Fibroblast of lung (primary cell): ENCODE measurements around the gene WDR88. TPM values are rescaled to one million over a fixed set of nuclear protein-coding genes. Genes with fewer than 3 reads are reported as not detected.
A peak's percentile ranks its signal among the peaks of the same experiment; 100 is the strongest.

Source experiments
- DNase-seq, 2 donors: peaks; one replicate each; pipeline versions ENCODE4 v3.0.0 to v3.0.0-alpha.2; 2010; ENCODE audit warnings: low read depth in 2 of 2
- H2AFZ ChIP-seq: 2 replicates; pipeline ENCODE4 v1.5.1; 2012; ENCODE audit warnings: low read length, control low read depth, inconsistent platforms
- H3K27ac ChIP-seq: 2 replicates; pipeline ENCODE4 v1.5.1; 2011; ENCODE audit warnings: low read length, control low read depth; ENCODE audit not compliant: insufficient read depth
- H3K27me3 ChIP-seq: 2 replicates; pipeline ENCODE4 v1.5.1; 2011; ENCODE audit warnings: mild to moderate bottlenecking, low read length; ENCODE audit not compliant: control insufficient read depth, insufficient read depth
- H3K36me3 ChIP-seq: 2 replicates; pipeline ENCODE4 v1.5.1; 2011; ENCODE audit warnings: low read length; ENCODE audit not compliant: control insufficient read depth, insufficient read depth
- H3K4me1 ChIP-seq: 2 replicates; pipeline ENCODE4 v1.5.1; 2011; ENCODE audit warnings: low read length; ENCODE audit not compliant: control insufficient read depth, insufficient read depth; ENCODE audit errors: extremely low read depth
- H3K4me2 ChIP-seq: 2 replicates; pipeline ENCODE4 v1.5.1; 2011; ENCODE audit warnings: low read length, control low read depth; ENCODE audit not compliant: insufficient read depth; ENCODE audit errors: extremely low read depth
- H3K4me3 ChIP-seq, 4 experiments: fragments of 200-600 bp in 1 of 4; sonication (generic) in 1 of 4; replicated peaks in 1 of 4; 2 replicates each; pipeline ENCODE4 v1.5.1; 2011 to 2016; ENCODE audit warnings: low read length in 4 of 4, low read depth in 3 of 4, mild to moderate bottlenecking in 3 of 4, control low read depth in 2 of 4, inconsistent platforms in 1 of 4, mixed read lengths in 1 of 4; ENCODE audit not compliant: insufficient read depth in 1 of 4; ENCODE audit errors: control extremely low read depth in 1 of 4
- H3K79me2 ChIP-seq: 2 replicates; pipeline ENCODE4 v1.5.1; 2012; ENCODE audit warnings: mild to moderate bottlenecking, low read length, inconsistent platforms; ENCODE audit not compliant: control insufficient read depth, insufficient read depth
- H3K9ac ChIP-seq: 2 replicates; pipeline ENCODE4 v1.5.1; 2011; ENCODE audit warnings: mild to moderate bottlenecking, low read length, control low read depth; ENCODE audit not compliant: insufficient read depth
- H3K9me3 ChIP-seq: 2 replicates; pipeline ENCODE4 v1.5.1; 2012; ENCODE audit warnings: low read depth, low read length; ENCODE audit not compliant: control insufficient read depth, insufficient read depth
- H4K20me1 ChIP-seq: 2 replicates; pipeline ENCODE4 v1.5.1; 2011; ENCODE audit warnings: low read length; ENCODE audit not compliant: control insufficient read depth, insufficient read depth; ENCODE audit errors: extremely low read depth
- EZH2 ChIP-seq: IDR thresholded peaks from 2 replicates; pipeline ENCODE4 v1.5.1; 2012; ENCODE audit warnings: low read length, control low read depth, mild to moderate bottlenecking; ENCODE audit errors: missing control alignments
- polyA plus RNA-seq, 2 donors: library from polyadenylated mRNA; depleted of rRNA in 1 of 2; stranded (reverse) in 1 of 2; unstranded in 1 of 2; fragments of >200 nt; gene quantifications; 2 replicates each; pipeline ENCODE4 v1.2.1, GENCODE V29; 2011 to 2012; ENCODE audit warnings: missing spikeins in 1 of 2
- total RNA-seq: library from RNA; depleted of rRNA; stranded (reverse); fragments of >200 nt; gene quantifications from 2 replicates; pipeline ENCODE4 v1.2.1, GENCODE V29; 2014
- TF ChIP-seq, protein P1 (sequence below), 2 donors: IDR thresholded peaks in 1 of 2; conservative IDR thresholded peaks in 1 of 2; 1 replicate in 1 of 2; 2 replicates in 1 of 2; pipeline ENCODE4 v1.5.1; 2011 to 2012; ENCODE audit warnings: low read length in 2 of 2, control low read depth in 1 of 2, inconsistent platforms in 1 of 2, low read depth in 1 of 2, mild to moderate bottlenecking in 1 of 2

The WDR88 gene
- total and polyA plus RNA-seq, 2 donors (not counting 1 experiment from before 2014, with no cell fraction given), result not detected

DNA sequence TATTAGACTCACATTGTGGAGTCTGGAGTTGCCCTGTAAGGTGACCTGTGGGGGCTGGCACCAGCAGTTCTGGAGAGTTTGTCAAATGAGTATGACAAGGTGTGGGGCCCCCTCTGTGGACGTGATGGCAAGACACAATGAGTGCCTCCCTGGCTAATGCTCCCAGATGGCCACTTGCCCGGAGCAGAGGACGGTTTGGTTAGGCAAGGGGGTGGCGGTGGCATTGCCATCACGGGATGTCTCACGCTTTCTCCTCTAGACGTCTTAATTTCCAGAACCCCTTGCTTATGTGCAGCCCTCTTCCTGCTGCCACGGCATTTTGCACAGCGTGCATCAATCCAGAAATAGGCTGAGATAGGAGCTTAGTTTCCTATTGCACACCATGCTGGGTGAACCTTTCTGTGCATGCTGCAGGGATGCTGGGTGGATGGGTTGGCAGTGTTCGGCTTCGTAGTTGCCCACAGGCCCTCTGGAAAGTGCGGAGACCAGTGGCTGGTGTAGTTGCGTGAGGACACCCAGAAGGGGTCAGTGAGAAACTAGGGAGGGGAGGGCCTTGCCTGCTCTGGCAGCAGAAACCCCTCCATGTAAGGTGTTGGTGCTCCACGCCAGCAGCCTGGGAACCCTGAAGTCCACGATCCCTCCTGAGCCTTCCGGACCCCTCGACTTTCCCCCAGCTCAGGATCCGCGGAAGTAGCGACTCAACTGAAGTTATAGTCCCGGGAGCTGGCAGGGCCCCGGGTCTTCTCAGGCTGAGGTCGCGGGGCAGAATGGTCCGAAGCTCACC lies 44.2 kb downstream of the WDR88 start:
- peak overlapping the region; percentile 79 for H3K27ac ChIP-seq
- H4K20me1 ChIP-seq, result no peaks in the 10 kb centered on the region
- H2AFZ ChIP-seq, result peak overlapping the region; percentile 89
- TF ChIP-seq, protein P1, sequence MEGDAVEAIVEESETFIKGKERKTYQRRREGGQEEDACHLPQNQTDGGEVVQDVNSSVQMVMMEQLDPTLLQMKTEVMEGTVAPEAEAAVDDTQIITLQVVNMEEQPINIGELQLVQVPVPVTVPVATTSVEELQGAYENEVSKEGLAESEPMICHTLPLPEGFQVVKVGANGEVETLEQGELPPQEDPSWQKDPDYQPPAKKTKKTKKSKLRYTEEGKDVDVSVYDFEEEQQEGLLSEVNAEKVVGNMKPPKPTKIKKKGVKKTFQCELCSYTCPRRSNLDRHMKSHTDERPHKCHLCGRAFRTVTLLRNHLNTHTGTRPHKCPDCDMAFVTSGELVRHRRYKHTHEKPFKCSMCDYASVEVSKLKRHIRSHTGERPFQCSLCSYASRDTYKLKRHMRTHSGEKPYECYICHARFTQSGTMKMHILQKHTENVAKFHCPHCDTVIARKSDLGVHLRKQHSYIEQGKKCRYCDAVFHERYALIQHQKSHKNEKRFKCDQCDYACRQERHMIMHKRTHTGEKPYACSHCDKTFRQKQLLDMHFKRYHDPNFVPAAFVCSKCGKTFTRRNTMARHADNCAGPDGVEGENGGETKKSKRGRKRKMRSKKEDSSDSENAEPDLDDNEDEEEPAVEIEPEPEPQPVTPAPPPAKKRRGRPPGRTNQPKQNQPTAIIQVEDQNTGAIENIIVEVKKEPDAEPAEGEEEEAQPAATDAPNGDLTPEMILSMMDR (conservative IDR thresholded peaks at IDR 0.05 in 1 of 2, IDR thresholded peaks at IDR 0.05 in 1 of 2; ENCODE audit: low read depth in 1 of 2, low read length in 2 of 2), result no peak
- TF ChIP-seq EZH2, result no peak
- no peaks in the 10 kb centered on the region for H3K27me3 ChIP-seq
- DNase-seq, result peak; percentile 33 to 44
- H3K4me3 ChIP-seq, result peak overlapping the region; percentile 74 to 87 (median 86)
- H3K9ac ChIP-seq, result peak overlapping the region; percentile 89
- peaks cover 6% of the 10 kb centered on the region for H3K4me1 ChIP-seq
- no peaks in the 10 kb centered on the region for H3K9me3 ChIP-seq
- no peaks in the 10 kb centered on the region for H3K36me3 ChIP-seq
- H3K79me2 ChIP-seq, result peaks cover 2% of the 10 kb centered on the region
- peak overlapping the region; percentile 89 for H3K4me2 ChIP-seq

DNA sequence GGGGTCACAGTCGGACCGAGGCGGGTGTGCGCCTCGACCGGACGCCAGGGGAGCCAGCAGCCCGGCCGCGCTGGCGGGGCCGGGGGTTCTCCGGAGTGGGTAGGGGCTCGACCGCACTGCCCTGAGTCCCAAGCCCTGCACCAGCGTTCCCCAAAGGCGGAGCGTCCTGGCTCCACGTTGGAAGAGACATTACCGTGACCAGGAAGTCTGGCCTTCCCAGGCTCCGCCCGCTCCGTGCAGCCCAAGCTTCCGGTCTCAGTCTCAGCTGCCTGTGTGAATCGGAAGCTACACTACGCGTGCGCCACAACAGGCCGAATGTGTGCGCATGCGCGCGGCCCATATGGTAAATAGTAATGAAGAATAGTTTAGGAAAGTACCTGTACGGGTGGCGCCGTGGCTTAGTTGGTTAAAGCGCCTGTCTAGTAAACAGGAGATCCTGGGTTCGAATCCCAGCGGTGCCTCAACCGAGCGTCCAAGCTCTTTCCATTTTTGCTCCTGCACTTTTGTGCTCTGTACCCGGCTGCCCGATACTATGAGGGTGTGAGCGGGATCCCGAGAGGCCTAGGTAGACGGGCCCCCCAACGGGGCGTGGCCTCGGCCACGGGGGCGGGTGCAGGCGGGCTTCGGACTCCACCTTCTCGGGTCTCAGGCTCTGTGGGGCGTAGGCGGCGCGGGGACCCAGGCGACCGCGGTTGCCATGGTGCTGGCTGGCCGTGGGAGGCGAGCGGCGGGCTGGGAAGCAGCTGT lies 44.9 kb downstream of the WDR88 start:
- Histone ChIP-seq H3K4me1 (peaks cover 6% of the 10 kb centered on the region), H3K9me3 (no peaks in the 10 kb centered on the region), H3K27ac (peak overlapping the region; percentile 79), H2AFZ (peak overlapping the region; percentile 89), H3K27me3 (no peaks in the 10 kb centered on the region), H3K9ac (peak overlapping the region; percentile 89), H3K4me3 (peak overlapping the region; percentile 74 to 87 (median 86)), H3K79me2 (peaks cover 2% of the 10 kb centered on the region), H3K36me3 (no peaks in the 10 kb centered on the region), H4K20me1 (no peaks in the 10 kb centered on the region), H3K4me2 (peak overlapping the region; percentile 91)
- DNase-seq, result peak; percentile 98 to 99
- TF ChIP-seq EZH2, result no peak
- TF ChIP-seq, protein P1 (conservative IDR thresholded peaks at IDR 0.05 in 1 of 2, IDR thresholded peaks at IDR 0.05 in 1 of 2; ENCODE audit: low read depth in 1 of 2, low read length in 2 of 2), result peak; percentile 18

DNA sequence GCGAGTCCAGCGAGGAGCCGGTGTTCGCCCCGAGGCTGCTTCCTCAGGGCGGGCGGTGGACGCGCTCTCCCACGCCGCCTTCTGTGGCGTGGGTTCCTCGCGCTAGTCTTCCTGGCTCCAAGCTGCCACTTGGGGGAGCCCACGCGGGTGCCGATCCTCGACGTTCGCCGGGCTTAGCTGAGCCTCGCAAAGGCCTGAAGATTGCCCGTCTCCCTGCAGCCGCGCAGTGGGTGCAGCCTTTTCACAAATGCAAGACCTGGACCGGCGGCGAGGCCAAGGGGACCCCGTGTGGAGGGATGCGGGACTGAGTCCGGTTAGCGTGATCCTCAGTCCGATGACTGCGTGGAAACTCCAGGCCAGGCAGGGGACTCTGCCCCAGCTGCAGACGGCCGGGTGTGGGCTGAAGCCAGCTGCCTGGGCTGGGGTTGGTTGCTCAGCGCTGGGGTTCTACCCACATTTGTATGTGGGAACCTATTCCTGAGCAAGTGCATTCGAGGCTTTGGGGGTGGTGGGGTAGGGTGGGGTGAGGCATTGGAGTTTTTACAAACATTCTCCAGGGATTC lies 45.6 kb downstream of the WDR88 start:
- Histone ChIP-seq H3K9me3 (no peaks in the 10 kb centered on the region), H3K9ac (peak overlapping the region; percentile 34), H3K4me3 (peak overlapping the region; percentile 31 to 61 (median 46)), H3K27me3 (no peaks in the 10 kb centered on the region), H3K4me1 (peaks cover 6% of the 10 kb centered on the region), H3K36me3 (no peaks in the 10 kb centered on the region), H3K27ac (peak overlapping the region; percentile 79), H3K79me2 (peaks cover 2% of the 10 kb centered on the region), H3K4me2 (peak overlapping the region; percentile 91), H4K20me1 (no peaks in the 10 kb centered on the region), H2AFZ (no peak overlapping the region)
- TF ChIP-seq EZH2, result no peak
- TF ChIP-seq, protein P1 (conservative IDR thresholded peaks at IDR 0.05 in 1 of 2, IDR thresholded peaks at IDR 0.05 in 1 of 2; ENCODE audit: low read depth in 1 of 2, low read length in 2 of 2), result peak; percentile 35 to 47
- DNase-seq, result no peak
